Lower lobe of right lung (tissue), 2 donors: ENCODE measurements around the gene KCTD1. TPM values are rescaled to one million over a fixed set of nuclear protein-coding genes. Genes with fewer than 3 reads are reported as not detected.

Source experiments
- ATAC-seq, 2 donors: fragments of 200-7000 bp; cut with Tn5 transposase; one replicate each; pipeline ENCODE4 v1.9.1; 2020 to 2022; ENCODE audit warnings: mild to moderate bottlenecking in 2 of 2, moderate library complexity in 2 of 2
- DNase-seq: peaks from one replicate; pipeline ENCODE4 v3.0.0-alpha.2; 2020
- H3K27ac ChIP-seq: fragments of 200-600 bp; one replicate; pipeline ENCODE4 v1.8.0; 2022
- H3K27me3 ChIP-seq: fragments of 200-600 bp; one replicate; pipeline ENCODE4 v1.8.0; 2022; ENCODE audit warnings: low read depth
- H3K36me3 ChIP-seq: fragments of 200-600 bp; one replicate; pipeline ENCODE4 v1.8.0; 2022; ENCODE audit warnings: mild to moderate bottlenecking
- H3K4me1 ChIP-seq: fragments of 200-600 bp; one replicate; pipeline ENCODE4 v1.8.0; 2022
- H3K4me3 ChIP-seq: fragments of 200-600 bp; one replicate; pipeline ENCODE4 v1.8.0; 2022; ENCODE audit warnings: mild to moderate bottlenecking
- H3K9me3 ChIP-seq: fragments of 200-600 bp; one replicate; pipeline ENCODE4 v1.8.0; 2022
- CTCF ChIP-seq: fragments of 200-600 bp; IDR thresholded peaks from one replicate; pipeline ENCODE4 v1.8.0; 2022; ENCODE audit warnings: antibody characterized with exemption, mild to moderate bottlenecking
- intact Hi-C: fragments of 100-400 bp; cut with DNase I; formaldehyde crosslinking; loops from one replicate; pipeline ENCODE4 v1.11.0; 2022
- total RNA-seq: library from RNA; stranded (reverse); fragmentation: NEBNext Ultra II Directional; extraction: Animal tissue kit (Norgen Biotek cat#: 25700); gene quantifications from one replicate; pipeline ENCODE4 v1.2.1, GENCODE V29; 2021
- donor health status: DM: no; HTN: yes; CAD: no; lungs with severe emphysema.

The KCTD1 gene
- total RNA-seq, 1 donor from 2014 or later, result 9.0 TPM

GRCh38 chr18:26524002-26524401, 24.4 kb downstream of the KCTD1 start:
- ATAC-seq (no peak), DNase-seq (no peak)
- TF ChIP-seq CTCF, result no peak
- H3K27ac ChIP-seq, result no peak overlapping the region
- no peak overlapping the region for H3K4me3 ChIP-seq
- H3K36me3 ChIP-seq, result no peaks in the 10 kb centered on the region
- intact Hi-C loops, result no loop called here
- no peaks in the 10 kb centered on the region for H3K9me3 ChIP-seq
- no peaks in the 10 kb centered on the region for H3K4me1 ChIP-seq
- H3K27me3 ChIP-seq, result no peaks in the 10 kb centered on the region

- ATAC-seq, result no peak
- intact Hi-C loops, result no loop called here
Measured at GRCh38 chr18:26521617-26522016, 26.7 kb downstream of the KCTD1 start.

GRCh38 chr18:26520974-26521373, 27.4 kb downstream of the KCTD1 start:
- Histone ChIP-seq H3K27ac (no peak overlapping the region), H3K4me1 (no peaks in the 10 kb centered on the region), H3K9me3 (no peaks in the 10 kb centered on the region), H3K27me3 (no peaks in the 10 kb centered on the region), H3K4me3 (no peak overlapping the region), H3K36me3 (no peaks in the 10 kb centered on the region)
- intact Hi-C loops, result no loop called here
- DNase-seq (no peak), ATAC-seq (no peak)
- TF ChIP-seq CTCF, result no peak

More at GRCh38 chr18:26521617-26522016, 26.7 kb downstream of the KCTD1 start:
- H3K4me3 ChIP-seq, result no peak overlapping the region
- no peak overlapping the region for H3K27ac ChIP-seq
- TF ChIP-seq CTCF, result no peak
- H3K36me3 ChIP-seq, result no peaks in the 10 kb centered on the region
- H3K27me3 ChIP-seq, result no peaks in the 10 kb centered on the region
- no peak for DNase-seq
- no peaks in the 10 kb centered on the region for H3K4me1 ChIP-seq
- H3K9me3 ChIP-seq, result no peaks in the 10 kb centered on the region

GRCh38 chr18:26519114-26519513, 29.2 kb downstream of the KCTD1 start:
- TF ChIP-seq CTCF, result no peak

GRCh38 chr18:26516964-26517363, 31.4 kb downstream of the KCTD1 start:
- Histone ChIP-seq H3K36me3 (no peaks in the 10 kb centered on the region), H3K9me3 (no peaks in the 10 kb centered on the region), H3K27me3 (no peaks in the 10 kb centered on the region), H3K27ac (no peak overlapping the region), H3K4me1 (no peaks in the 10 kb centered on the region), H3K4me3 (no peak overlapping the region)
- no peak for ATAC-seq
- intact Hi-C loops, result no loop called here
- no peak for TF ChIP-seq CTCF
- no peak for DNase-seq

More at GRCh38 chr18:26519114-26519513, 29.2 kb downstream of the KCTD1 start:
- ATAC-seq (no peak), DNase-seq (no peak)
- intact Hi-C loops, result no loop called here
- no peaks in the 10 kb centered on the region for H3K4me1 ChIP-seq
- H3K27me3 ChIP-seq, result no peaks in the 10 kb centered on the region
- no peak overlapping the region for H3K4me3 ChIP-seq
- H3K36me3 ChIP-seq, result no peaks in the 10 kb centered on the region
- no peak overlapping the region for H3K27ac ChIP-seq
- no peaks in the 10 kb centered on the region for H3K9me3 ChIP-seq
